Activated CD8-positive, alpha-beta memory T cell treated with anti-CD3 and anti-CD28 coated beads, Interleukin-2, amount 10 ng/mL, durations not matched to agents 7 days and 5 days (primary cell): ENCODE results near the gene MRGPRG. TPM values are rescaled to one million over a fixed set of nuclear protein-coding genes. Genes with fewer than 3 reads are reported as not detected.

Source experiments
- ATAC-seq: fragments of 150-1000 bp; cut with Tn5 transposase; one replicate; pipeline ENCODE4 v1.10.0; 2021; ENCODE audit warnings: moderate library complexity
- CTCF ChIA-PET: fragments of 350-600 bp; sonication (Branson Sonifier 250); formaldehyde crosslinking; loops from one replicate; lab custom pipeline; 2021; ENCODE audit warnings: antibody characterized with exemption; lab: Charles Lee
- DNase-seq: peaks from one replicate; pipeline ENCODE4 v3.0.0-alpha.2; 2020
- H3K27ac Mint-ChIP-seq: one replicate; pipeline ENCODE4 v1.8.0; 2021; ENCODE audit warnings: mild to moderate bottlenecking, mixed read lengths
- H3K27me3 Mint-ChIP-seq: one replicate; pipeline ENCODE4 v1.8.0; 2021; ENCODE audit warnings: mixed read lengths
- H3K36me3 Mint-ChIP-seq: one replicate; pipeline ENCODE4 v1.8.0; 2021; ENCODE audit warnings: mild to moderate bottlenecking, mixed read lengths
- H3K4me1 Mint-ChIP-seq: one replicate; pipeline ENCODE4 v1.8.0; 2021; ENCODE audit warnings: mixed read lengths
- H3K4me3 Mint-ChIP-seq: one replicate; pipeline ENCODE4 v1.8.0; 2021; ENCODE audit warnings: mild to moderate bottlenecking, moderate library complexity, mixed read lengths
- H3K9me3 Mint-ChIP-seq: one replicate; pipeline ENCODE4 v1.8.0; 2022; ENCODE audit warnings: low read depth, mixed read lengths
- total RNA-seq, 2 experiments: library from RNA; stranded (reverse); gene quantifications; one replicate each; pipeline ENCODE4 v1.2.3, GENCODE V29; 2021

MRGPRG gene
- total RNA-seq, 2 experiments from 2014 or later: not detected

- DNase-seq (peak; percentile 37), ATAC-seq (no peak)
- H3K27me3 Mint-ChIP-seq: peaks cover 8% of the 10 kb centered on the region
- H3K36me3 Mint-ChIP-seq: no peaks in the 10 kb centered on the region
- H3K4me3 Mint-ChIP-seq: no peak overlapping the region
- H3K9me3 Mint-ChIP-seq: no peaks in the 10 kb centered on the region
- CTCF ChIA-PET: no interaction called here
- peaks cover 2% of the 10 kb centered on the region for H3K4me1 Mint-ChIP-seq
- H3K27ac Mint-ChIP-seq: no peak overlapping the region
These were observed 3.6 kb upstream of the MRGPRG start for GRCh38 chr11:3222003-3222855.

GRCh38 chr11:3221408-3222002 is 2.9 kb upstream of the MRGPRG start:
- Mint-ChIP-seq H3K27me3 (peaks cover 8% of the 10 kb centered on the region), H3K9me3 (no peaks in the 10 kb centered on the region), H3K4me3 (no peak overlapping the region), H3K27ac (no peak overlapping the region), H3K4me1 (peaks cover 4% of the 10 kb centered on the region), H3K36me3 (no peaks in the 10 kb centered on the region)
- DNase-seq (peak; percentile 29), ATAC-seq (no peak)
- CTCF ChIA-PET: no interaction called here

- CTCF ChIA-PET: no interaction called here
- no peaks in the 10 kb centered on the region for H3K36me3 Mint-ChIP-seq
- DNase-seq (peak; percentile 37), ATAC-seq (no peak)
- H3K4me3 Mint-ChIP-seq: no peak overlapping the region
- no peaks in the 10 kb centered on the region for H3K9me3 Mint-ChIP-seq
- no peak overlapping the region for H3K27ac Mint-ChIP-seq
- peaks cover 8% of the 10 kb centered on the region for H3K27me3 Mint-ChIP-seq
- H3K4me1 Mint-ChIP-seq: peaks cover 4% of the 10 kb centered on the region
These were observed 2.2 kb upstream of the MRGPRG start for GRCh38 chr11:3220521-3221407.

GRCh38 chr11:3220101-3220500 is 1.5 kb upstream of the MRGPRG start:
- DNase-seq (peak; percentile 33), ATAC-seq (no peak)
- Mint-ChIP-seq H3K4me1 (peaks cover 4% of the 10 kb centered on the region), H3K27ac (no peak overlapping the region), H3K9me3 (no peaks in the 10 kb centered on the region), H3K36me3 (no peaks in the 10 kb centered on the region), H3K4me3 (no peak overlapping the region), H3K27me3 (peaks cover 8% of the 10 kb centered on the region)
- CTCF ChIA-PET: no interaction called here

GRCh38 chr11:3219281-3219892 is 774 bp upstream of the MRGPRG start:
- Mint-ChIP-seq H3K4me1 (peaks cover 4% of the 10 kb centered on the region), H3K27me3 (peaks cover 8% of the 10 kb centered on the region), H3K9me3 (no peaks in the 10 kb centered on the region), H3K27ac (no peak overlapping the region), H3K36me3 (no peaks in the 10 kb centered on the region), H3K4me3 (no peak overlapping the region)
- ATAC-seq: no peak
- DNase-seq: no peak
- CTCF ChIA-PET: no interaction called here

GRCh38 chr11:3217818-3218482 is 663 bp downstream of the MRGPRG start:
- H3K4me3 Mint-ChIP-seq: no peak overlapping the region
- H3K36me3 Mint-ChIP-seq: no peaks in the 10 kb centered on the region
- H3K27ac Mint-ChIP-seq: no peak overlapping the region
- no peaks in the 10 kb centered on the region for H3K27me3 Mint-ChIP-seq
- CTCF ChIA-PET: interaction anchor here (0.8 kb wide), 1 partner anchor 9 kb away, joined by 3 read pairs; no protein-coding TSS in a partner anchor
- ATAC-seq (no peak), DNase-seq (no peak)
- H3K4me1 Mint-ChIP-seq: peaks cover 4% of the 10 kb centered on the region
- H3K9me3 Mint-ChIP-seq: no peaks in the 10 kb centered on the region

GRCh38 chr11:3216027-3216525 is 2.5 kb downstream of the MRGPRG start:
- no peak overlapping the region for H3K27ac Mint-ChIP-seq
- H3K4me3 Mint-ChIP-seq: no peak overlapping the region
- ATAC-seq (no peak), DNase-seq (no peak)
- CTCF ChIA-PET: interaction anchor here (1.2 to 1.6 kb wide), 3 partner anchors 9 to 165 kb away, joined by 3 to 4 read pairs (median 3); no protein-coding TSS in a partner anchor
- peaks cover 3% of the 10 kb centered on the region for H3K27me3 Mint-ChIP-seq
- H3K9me3 Mint-ChIP-seq: no peaks in the 10 kb centered on the region
- H3K36me3 Mint-ChIP-seq: no peaks in the 10 kb centered on the region
- H3K4me1 Mint-ChIP-seq: peaks cover 3% of the 10 kb centered on the region

GRCh38 chr11:3215346-3216026 is 3.1 kb downstream of the MRGPRG start:
- CTCF ChIA-PET: interaction anchor here (0.8 to 1.6 kb wide), 3 partner anchors 10 to 164 kb away, joined by 3 to 4 read pairs (median 3); no protein-coding TSS in a partner anchor
- Mint-ChIP-seq H3K4me3 (no peak overlapping the region), H3K36me3 (no peaks in the 10 kb centered on the region), H3K9me3 (no peaks in the 10 kb centered on the region), H3K27ac (no peak overlapping the region), H3K27me3 (peaks cover 3% of the 10 kb centered on the region), H3K4me1 (peaks cover 3% of the 10 kb centered on the region)
- no peak for ATAC-seq
- no peak for DNase-seq

GRCh38 chr11:3214420-3214699 is 4.3 kb downstream of the MRGPRG start:
- H3K27me3 Mint-ChIP-seq: peaks cover 3% of the 10 kb centered on the region
- no peaks in the 10 kb centered on the region for H3K36me3 Mint-ChIP-seq
- ATAC-seq (no peak), DNase-seq (no peak)
- no peak overlapping the region for H3K4me3 Mint-ChIP-seq
- no peak overlapping the region for H3K27ac Mint-ChIP-seq
- H3K4me1 Mint-ChIP-seq: peaks cover 3% of the 10 kb centered on the region
- CTCF ChIA-PET: interaction anchor here (0.8 to 1.2 kb wide), 2 partner anchors 123 to 163 kb away, joined by 3 read pairs; no protein-coding TSS in a partner anchor
- no peaks in the 10 kb centered on the region for H3K9me3 Mint-ChIP-seq

GRCh38 chr11:3213659-3214419 is 4.8 kb downstream of the MRGPRG start:
- CTCF ChIA-PET: interaction anchor here (1.2 kb wide), 1 partner anchor 122 kb away, joined by 3 read pairs; no protein-coding TSS in a partner anchor

GRCh38 chr11:3208272-3208671 is 10.3 kb downstream of the MRGPRG start:
- Mint-ChIP-seq H3K27me3 (peaks cover 3% of the 10 kb centered on the region), H3K9me3 (no peaks in the 10 kb centered on the region), H3K27ac (no peak overlapping the region), H3K36me3 (no peaks in the 10 kb centered on the region), H3K4me1 (no peaks in the 10 kb centered on the region), H3K4me3 (no peak overlapping the region)
- ATAC-seq (no peak), DNase-seq (no peak)
- CTCF ChIA-PET: interaction anchor here (1.0 kb wide), 1 partner anchor 10 kb away, joined by 3 read pairs; no protein-coding TSS in a partner anchor

More at GRCh38 chr11:3213659-3214419, 4.8 kb downstream of the MRGPRG start:
- H3K36me3 Mint-ChIP-seq: no peaks in the 10 kb centered on the region
- peaks cover 3% of the 10 kb centered on the region for H3K27me3 Mint-ChIP-seq
- H3K4me1 Mint-ChIP-seq: peaks cover 3% of the 10 kb centered on the region
- ATAC-seq: no peak
- no peak for DNase-seq
- H3K4me3 Mint-ChIP-seq: no peak overlapping the region
- no peak overlapping the region for H3K27ac Mint-ChIP-seq
- H3K9me3 Mint-ChIP-seq: no peaks in the 10 kb centered on the region
